H1 (cell line): ENCODE results near the gene IGFBP6. TPM values are rescaled to one million over a fixed set of nuclear protein-coding genes. Genes with fewer than 3 reads are reported as not detected.

ENCODE experiments used
- CHD1 ChIP-seq: IDR thresholded peaks from 2 replicates; pipeline ENCODE4 v1.6.1; 2012; ENCODE audit warnings: low read depth, low read length, improper control_type of control experiment
- PHF8 ChIP-seq: fragments of 200-600 bp; sonication (generic); conservative IDR thresholded peaks from 2 replicates; pipeline ENCODE4 v1.7.1; 2012; ENCODE audit warnings: low read depth, mild to moderate bottlenecking, inconsistent platforms, low read length, moderate library complexity
- RAD21 ChIP-seq, 2 experiments: IDR thresholded peaks in 1 of 2; conservative IDR thresholded peaks in 1 of 2; 2 replicates each; pipeline ENCODE4 v1.6.1; 2011; ENCODE audit warnings: low read depth in 2 of 2, low read length in 2 of 2, improper control_type of control experiment in 1 of 2, inconsistent platforms in 1 of 2, mild to moderate bottlenecking in 1 of 2, moderate library complexity in 1 of 2
- RXRA ChIP-seq: IDR thresholded peaks from 2 replicates; pipeline ENCODE4 v1.6.1; 2011; ENCODE audit warnings: low read depth, mild to moderate bottlenecking, low read length, moderate library complexity; ENCODE audit not compliant: insufficient read depth
- SIRT6 ChIP-seq: IDR thresholded peaks from one replicate; pipeline ENCODE4 v1.7.1; 2012; ENCODE audit warnings: low read length, inconsistent platforms
- SP2 ChIP-seq: IDR thresholded peaks from 2 replicates; pipeline ENCODE4 v1.6.1; 2012; ENCODE audit warnings: mild to moderate bottlenecking, low read length, inconsistent platforms
- SP4 ChIP-seq: IDR thresholded peaks from 2 replicates; pipeline ENCODE4 v1.6.1; 2012; ENCODE audit warnings: low read length, inconsistent platforms
- polyA plus RNA-seq, 7 experiments: library from polyadenylated mRNA; depleted of rRNA in 3 of 7; stranded (reverse) in 5 of 7; unstranded in 2 of 7; fragments of >200 nt in 5 of 7; fragments of 200-250 nt in 2 of 7; gene quantifications; 1 replicate in 5 of 7; 2 replicates in 1 of 7; 4 replicates in 1 of 7; pipeline versions ENCODE4 v1.2.1 to v1.2.3, GENCODE V29; 2011 to 2013; ENCODE audit warnings: missing spikeins in 2 of 7, mixed read lengths in 2 of 7
- total RNA-seq: library from RNA; stranded (reverse); fragmentation: NEBNext Ultra II Directional; extraction: Animal tissue kit (Norgen Biotek cat#: 25700); gene quantifications from 2 replicates; pipeline ENCODE4 v1.2.1, GENCODE V29; 2021

Gene IGFBP6
- total and polyA plus RNA-seq, 2 of the 8 experiments (the other 6 are each of a cell fraction or from before 2014, with no cell fraction given): 13.7 to 14.7 TPM

DNA sequence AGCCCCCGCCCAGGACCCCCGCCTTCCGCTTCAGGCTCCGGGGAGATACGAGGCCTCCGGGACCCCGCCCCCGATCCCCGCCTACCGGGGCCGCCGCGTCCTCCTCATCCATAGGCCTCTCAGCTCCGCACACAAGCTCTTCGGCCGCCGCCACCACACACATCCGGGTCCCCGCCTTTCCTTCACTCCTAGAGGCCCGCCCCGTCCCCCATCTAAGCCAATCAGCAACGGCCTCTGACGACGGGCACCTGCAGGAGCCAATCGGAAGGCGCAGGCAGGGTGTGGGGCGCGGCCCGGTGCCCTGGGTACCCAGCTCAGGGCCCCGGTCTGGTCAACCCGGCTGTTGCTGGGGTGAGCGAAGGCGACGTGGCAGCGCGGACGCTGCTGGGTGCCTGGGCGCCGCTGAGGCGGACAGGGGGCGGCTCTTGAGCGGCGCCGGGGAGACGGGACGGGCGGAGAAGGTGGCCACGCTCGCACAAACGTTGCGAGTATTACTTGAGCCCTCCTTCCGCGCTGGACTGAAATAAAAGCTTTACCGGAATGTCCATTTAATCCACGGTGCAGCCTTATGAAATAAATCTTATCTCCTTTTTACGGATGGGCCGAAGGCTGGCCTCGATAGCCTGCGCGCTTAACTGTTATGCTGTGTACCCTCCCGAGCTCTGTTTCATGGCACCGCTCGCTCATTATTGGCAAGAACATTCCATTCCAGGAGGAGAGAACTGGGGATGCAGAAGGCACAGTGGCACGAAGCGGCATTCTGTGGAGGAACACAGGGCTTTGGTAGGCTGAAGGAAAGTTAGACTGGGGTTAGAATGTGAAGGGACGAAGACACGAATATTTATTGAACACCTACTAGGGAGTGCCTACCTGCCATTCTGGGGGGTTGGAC, 18.0 kb upstream of the IGFBP6 start, which contains the start of gene SPRYD3 (continued):
- TF ChIP-seq SIRT6 (no peak), RAD21 (IDR thresholded peaks at IDR 0.05 in 1 of 2, conservative IDR thresholded peaks at IDR 0.05 in 1 of 2; ENCODE audit: low read depth in 2 of 2, low read length in 2 of 2) (no peak), SP2 (peak; percentile 94), SP4 (0 out of 2 replicates have a peak, but pooled peaks have one; percentile 39), PHF8 (peak; percentile 59), RXRA (no peak), CHD1 (no peak)
